CD4-positive, alpha-beta T cell treated with Interleukin-17A for 4 hours (primary cell): ENCODE measurements around the gene BCL11A.

Source experiments
- DNase-seq: peaks from one replicate; pipeline ENCODE4 v3.0.0-alpha.2; 2020; ENCODE audit warnings: mixed read lengths

BCL11A gene

DNA sequence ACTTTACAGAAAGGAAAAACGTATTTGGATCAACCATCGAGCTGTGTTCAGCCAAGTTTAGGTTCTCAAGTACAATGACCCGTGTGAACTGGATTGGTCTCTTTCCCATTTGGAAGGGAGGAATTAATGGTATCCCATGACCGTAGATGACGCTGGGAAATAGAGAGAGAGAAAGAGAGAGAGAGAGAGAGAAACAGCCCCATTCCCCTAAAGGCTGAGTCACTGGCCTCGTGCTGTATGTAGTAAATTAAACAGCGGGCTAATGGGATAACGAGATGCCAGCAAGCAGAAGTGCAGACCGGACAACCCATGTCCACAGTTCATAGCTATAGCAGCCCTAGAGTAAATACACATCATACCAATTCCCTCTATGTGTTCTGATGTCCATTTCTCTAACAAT, 99.6 kb downstream of the BCL11A start:
- DNase-seq: no peak

DNA sequence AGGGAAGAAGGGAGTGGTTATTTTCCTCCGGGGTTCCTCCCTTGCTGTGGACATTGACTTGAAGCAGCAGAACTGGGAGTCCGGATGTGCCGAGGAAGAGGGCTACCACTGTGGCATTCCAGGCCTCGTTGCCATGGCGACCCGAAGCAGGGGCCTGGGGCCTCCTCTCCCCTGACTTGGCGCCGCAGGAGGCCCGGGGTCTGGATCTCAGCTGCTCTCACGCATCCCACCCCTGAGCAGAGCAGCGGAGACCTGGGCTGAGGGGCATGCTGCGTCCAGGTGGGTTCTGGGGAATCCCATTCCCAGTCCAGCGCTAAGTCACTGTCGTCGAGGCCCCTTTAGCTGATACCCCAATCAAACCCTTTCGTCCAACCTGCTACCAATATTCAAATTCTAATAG, 100.2 kb downstream of the BCL11A start:
- no peak for DNase-seq

DNA sequence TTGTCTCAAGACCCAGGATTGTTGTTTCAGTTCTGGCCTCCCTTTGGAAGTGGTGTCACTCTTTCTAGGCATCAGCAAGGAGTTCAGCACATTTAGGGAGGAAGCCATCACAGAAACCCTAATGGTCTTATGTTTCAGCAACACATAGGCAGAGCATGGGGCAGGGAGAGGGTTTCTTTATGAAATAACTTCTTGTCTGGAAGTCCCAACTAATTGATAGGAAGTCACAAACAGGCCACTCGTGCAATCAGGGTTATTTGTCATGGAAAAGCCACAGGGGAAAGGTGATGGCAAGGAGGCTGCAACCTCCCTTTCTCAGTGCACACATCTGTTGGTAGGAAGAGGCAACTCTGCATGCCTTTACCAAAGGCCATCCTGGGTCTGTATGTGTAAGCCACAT, 103.0 kb downstream of the BCL11A start:
- DNase-seq: no peak

DNA sequence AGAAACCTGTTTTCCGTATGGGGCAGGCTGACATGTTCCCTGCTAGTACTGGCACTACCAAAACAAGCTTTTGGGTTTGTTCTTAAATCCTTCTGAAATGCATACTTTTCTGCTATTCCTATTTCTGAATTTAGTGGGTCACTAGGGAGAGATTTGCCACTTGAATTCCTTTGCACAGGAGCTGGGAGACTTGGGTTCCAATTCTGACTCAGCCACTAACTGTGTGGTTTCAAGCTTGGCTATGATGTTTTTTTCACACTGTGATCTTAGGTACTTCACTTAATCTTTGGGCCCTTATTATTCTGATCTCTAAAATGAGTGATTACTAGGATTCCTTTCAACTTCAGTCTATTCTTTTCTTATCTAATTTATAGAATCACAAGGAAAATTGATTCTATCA, 105.5 kb downstream of the BCL11A start:
- DNase-seq: no peak

DNA sequence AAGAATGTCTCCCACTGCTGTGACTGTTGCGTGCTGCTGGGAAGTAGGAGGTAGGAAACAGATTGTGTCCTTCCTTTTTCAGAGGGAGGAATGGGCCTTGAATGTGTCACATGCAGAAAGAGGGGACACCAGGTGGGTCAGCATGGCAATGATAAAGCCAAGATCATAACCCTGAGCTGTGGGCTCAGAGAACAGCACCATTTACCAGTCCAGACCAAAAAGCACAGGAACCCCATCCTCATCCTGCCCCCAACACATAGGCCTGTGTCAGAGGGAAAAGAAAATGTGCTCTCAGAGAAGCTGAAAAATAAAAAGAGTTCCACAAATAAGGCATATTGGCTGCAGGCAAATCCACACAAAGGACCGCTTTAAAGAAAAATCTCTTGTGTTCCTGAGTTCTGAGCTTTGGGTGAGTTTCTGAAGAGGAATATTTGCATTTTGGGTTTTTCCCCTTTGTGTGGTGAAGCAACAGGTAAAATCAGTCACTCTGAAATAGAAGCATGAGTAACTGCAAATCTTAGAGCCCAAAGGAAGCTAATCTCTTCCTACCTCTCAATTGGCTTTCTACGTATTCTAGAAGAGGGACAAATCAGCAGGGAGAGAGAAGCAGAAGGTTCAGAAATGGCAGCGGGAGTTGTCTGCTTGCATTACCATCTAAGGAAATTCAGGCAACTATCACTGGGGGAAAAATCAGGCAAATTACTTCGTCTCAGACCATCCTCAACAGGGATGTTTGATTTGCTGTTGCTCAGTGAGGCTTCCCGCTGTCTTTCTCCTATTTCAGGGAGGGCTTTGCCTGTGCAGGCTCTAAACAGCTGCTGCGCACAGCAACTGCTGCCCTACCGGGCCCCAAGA, 106.8 kb downstream of the BCL11A start:
- DNase-seq: no peak

DNA sequence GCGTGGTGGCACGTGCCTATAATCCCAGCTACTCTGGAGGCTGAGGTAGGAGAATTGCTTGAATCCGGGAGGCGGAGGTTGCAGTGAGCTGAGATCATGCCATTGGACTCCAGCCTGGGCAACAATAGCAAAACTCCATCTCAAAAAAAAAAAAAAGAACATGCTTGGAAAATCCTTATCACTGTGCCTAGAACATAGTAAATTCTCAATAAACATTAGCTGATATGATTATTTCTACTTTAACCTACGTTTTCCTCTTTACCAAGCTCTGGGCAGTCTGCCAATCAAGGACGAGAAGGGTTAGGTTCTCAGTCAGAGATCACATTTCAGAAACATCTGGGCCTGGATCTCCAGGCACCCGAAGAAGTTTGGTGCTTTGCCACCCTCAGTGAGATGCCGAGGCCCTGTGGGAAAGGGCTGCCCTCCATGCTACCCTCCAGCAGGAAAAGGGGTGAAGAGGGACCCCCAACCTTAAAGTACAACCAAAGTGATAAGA, 107.7 kb downstream of the BCL11A start:
- no peak for DNase-seq

DNA sequence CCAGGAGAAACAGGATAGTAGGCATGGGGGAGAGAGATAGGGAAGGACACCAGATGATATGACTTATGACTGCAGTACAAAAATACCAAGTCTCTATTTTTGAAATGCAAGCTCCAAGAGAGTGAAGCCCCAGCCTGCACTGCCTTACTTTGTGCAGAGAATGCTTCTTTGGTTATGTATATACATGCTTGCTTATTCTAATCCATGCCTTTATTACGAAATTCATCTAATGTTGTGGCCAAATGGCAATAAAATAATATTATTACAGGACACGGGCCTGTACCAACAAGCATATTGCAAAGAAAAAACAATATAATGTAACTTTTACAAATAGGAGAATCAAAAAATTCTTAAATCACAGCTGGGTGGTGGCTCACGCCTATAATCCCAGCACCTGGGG, 110.8 kb downstream of the BCL11A start:
- DNase-seq: no peak

DNA sequence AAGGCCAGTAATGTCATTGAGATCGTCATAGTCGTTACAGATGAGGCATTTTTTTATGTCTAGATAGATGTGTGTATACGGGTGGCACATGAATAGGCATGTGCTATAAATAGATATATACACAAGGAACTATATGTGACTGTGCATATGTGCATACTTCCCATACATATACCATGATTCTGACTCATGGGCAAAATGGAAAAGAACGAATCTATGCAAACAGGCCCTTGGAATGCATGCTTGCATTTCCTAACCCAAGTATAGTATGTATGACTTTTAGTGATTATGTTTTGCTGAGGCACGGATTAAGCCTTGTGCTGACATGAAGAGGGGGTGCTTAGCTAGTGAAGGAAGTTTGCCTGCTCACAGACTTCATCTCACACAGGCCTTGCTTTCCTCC, 111.7 kb downstream of the BCL11A start:
- no peak for DNase-seq

DNA sequence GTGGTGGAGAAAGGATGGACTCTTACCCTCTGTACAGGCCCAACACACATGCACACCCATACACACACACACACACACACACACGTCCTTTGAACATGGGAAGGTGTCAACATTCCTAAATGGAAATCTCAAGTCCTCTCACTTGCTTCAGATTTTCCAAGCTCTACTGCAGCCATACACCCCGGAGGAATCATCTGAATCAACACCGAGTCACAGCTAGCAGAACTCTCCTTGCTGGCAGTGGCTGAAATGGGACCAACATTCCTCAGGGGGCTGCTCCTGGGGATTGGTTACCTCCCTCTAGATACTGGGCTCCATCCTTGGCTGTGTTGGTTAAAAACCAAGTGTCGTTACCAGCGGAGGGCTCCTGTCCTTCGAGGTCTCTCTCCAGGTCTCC, 112.7 kb downstream of the BCL11A start:
- DNase-seq: no peak

DNA sequence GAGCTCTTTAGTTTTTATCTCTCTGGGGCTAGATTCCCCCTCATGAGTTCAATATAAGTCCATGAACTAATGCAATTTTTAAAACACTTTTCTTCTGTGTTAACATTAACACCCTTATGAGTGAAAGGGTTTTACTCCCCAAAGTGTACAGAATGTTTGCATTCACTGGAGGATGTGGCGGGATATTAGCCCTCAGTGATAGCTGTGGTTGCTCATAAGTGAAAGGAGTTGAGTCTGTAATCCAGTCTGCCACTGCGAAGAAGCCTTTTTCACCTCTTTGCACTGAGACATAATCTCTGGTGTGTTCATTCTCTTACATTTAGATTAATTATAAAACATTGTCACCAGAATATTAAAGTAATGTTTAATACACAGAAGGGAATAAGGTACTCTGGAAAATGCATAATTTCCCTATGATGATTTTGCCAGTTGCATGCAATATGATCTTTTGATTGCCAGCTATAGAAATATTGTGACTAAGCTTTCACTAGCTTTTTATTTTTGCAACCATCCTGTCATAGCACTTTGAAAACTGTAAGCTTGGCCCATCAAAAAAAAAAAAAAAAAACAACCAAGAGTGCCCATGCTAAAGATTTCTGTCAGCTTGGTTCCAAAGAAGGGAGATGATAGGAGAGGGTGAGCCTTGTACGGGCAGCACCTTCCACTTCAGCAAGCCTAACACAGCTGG, 113.2 kb downstream of the BCL11A start:
- no peak for DNase-seq

DNA sequence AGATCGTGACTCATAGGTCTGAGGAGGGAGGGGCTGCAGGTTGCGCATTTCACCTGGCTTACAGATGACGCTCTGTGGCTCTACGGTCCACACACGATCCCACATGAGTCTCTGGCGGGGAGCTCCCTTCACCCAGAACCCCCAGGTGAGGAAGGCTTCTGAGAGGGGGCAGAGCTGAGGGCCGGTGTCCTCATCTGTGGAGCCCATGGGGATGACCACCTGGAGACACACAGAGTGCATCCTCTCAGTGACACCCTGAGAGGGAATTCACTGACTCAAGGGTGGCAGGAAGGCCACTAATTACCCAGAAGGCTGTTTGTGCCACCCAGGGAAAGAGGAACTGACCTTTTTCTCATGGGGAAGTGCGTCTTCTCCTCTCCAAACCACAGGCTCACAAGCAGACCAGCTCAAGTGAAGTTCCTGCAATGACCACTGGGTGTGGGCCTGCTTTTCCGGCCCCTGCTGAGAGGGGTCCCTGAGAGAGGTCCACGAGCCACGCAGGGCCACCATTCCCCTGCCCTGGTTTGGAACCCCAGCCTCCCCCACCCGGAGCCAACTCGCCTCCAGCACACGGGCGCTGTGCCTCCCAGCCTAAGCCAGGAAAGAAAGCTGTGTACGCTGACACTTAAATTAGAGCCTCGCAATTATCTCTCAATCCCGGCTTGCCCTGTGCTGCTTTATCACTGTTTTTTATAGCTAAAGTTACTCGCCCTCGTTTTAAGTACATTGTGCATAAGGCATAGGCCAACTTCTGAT, 114.1 kb downstream of the BCL11A start:
- no peak for DNase-seq

DNA sequence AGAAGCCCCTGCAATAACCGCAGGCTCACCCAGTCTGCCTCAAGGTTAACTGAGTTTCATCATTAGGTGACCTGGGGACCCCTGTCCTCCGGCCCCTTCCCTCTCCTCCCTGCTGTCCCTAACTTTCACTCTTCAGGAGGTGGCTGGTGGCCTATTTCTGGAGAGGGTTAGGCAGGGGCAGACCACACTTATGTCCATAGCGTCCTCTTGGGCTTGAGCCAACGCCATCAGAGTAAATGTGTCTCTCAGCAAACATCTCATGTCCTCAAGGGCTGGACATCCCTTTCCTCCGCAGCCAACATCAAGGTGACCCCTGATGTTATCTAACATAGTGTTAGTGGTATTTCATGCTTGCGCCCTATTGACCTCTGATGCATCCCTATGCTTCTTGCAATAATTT, 114.8 kb downstream of the BCL11A start:
- DNase-seq: no peak

DNA sequence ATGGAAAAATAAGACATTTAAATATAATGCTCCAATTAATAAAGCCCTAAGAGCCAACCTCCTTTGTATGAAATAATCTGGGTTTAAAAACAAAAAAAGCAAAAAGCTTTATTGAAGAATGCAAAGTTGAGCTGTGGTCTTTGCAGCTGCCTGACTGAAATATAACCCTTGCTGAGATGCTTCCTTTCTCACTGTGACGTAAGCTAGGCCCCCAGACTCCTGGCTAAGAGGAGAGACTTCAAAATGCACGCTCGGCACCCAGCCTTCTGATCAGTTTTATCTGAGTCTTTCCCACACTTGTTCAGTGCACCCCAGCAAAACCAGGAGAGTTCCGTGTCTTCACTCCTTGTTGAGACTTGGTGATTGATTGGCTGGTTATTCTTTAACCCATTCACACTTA, 115.3 kb downstream of the BCL11A start:
- no peak for DNase-seq

DNA sequence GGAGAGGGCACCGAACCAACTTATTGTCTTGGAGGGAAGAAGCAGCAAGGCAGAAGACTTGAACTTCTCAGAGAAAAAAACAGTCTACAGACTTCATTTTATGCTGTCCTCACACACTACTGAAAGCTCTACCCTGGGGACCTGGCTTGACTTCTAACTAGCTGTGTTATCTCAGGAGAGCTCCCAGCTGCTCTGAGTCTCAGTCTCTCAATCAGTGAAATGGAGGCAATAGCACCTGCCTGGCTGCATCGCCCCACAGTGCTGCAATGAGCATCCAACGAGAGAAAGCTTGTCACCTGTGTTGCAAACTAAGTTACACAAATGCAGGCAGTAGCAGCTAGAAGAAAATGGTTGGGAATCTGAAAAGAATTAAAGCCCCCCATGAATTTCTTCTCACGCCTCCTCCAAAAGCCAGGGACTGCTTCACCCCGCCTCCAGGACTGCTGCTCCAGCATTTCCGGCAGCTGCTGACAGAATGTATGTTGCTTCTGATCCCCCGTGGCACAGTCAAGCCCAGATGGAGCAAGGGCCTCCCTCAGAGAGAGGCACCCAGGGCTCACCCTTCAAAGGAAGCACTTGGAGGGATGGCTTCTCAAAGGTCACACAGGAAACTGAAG, 116.3 kb downstream of the BCL11A start:
- no peak for DNase-seq

DNA sequence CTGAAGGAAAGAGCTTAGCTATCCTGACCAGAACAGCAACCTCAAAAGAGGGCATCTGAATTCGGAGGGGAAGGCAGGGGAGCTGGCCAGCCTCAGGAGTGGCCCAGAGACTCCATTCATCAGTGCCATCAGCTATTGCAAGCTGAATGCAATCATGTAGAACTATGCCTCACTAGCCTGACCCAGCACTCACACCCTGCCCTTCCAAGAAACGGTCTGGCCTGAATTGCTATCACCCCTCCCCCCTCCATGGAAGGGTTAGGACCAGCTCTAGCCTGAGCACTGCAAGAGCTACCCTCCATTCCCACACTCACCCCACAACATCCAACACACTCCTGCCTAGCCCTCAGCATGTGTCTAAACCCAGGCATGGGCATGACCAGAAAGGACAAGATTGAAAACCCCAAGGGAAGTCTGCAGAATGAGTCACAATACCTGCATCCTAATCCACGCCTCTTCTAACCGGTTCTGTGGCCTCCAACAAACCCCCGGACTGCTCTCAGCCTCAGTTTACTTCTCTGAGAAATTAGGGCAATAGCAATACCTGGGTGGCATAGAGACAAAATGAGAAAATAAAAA, 120.3 kb downstream of the BCL11A start:
- no peak for DNase-seq

DNA sequence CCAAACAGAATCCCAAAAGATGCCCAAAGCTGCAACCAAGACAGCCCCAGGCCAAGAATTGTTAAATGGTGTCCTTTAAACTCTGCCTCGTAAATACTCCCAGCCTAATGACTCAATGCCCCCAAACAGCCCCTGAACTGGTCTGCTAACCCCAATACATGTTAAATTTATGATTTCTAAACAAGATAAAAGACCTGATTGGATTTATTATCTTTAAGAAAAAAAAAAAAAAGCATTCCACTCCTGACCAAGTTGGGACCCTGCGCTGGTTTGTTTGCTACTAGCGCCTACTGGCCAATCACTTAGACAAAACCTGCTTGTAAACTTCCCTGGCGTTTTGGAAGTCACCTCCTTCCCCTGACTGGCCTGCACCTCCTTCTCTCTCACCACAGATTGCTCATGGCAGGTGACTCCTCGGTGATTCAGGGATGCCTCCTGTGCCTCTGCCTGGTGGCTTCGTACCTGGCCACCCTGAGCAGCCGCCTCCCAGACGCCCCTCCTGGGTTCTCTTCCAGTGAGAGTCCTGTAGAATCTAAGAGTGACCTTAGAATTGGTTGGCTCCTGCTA, 121.3 kb downstream of the BCL11A start:
- DNase-seq: no peak

DNA sequence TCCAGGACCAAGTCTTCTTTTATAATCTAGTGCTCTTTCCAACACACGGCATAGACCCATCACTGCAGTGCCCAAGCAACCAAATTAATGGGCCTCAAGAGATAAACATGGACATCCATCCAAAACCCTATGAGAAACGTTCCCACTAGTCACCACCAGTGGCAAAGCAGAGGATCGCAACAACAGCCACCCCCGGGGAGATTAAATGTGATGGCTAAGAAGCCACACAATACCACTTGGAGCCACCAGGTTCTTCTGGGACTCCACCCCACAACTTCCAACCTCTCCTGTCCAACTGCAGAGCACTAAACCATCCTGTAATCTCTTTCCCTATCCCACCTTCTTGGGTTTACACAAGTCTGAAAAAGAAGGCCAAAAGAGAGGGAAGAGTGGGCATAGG, 123.8 kb downstream of the BCL11A start:
- no peak for DNase-seq

DNA sequence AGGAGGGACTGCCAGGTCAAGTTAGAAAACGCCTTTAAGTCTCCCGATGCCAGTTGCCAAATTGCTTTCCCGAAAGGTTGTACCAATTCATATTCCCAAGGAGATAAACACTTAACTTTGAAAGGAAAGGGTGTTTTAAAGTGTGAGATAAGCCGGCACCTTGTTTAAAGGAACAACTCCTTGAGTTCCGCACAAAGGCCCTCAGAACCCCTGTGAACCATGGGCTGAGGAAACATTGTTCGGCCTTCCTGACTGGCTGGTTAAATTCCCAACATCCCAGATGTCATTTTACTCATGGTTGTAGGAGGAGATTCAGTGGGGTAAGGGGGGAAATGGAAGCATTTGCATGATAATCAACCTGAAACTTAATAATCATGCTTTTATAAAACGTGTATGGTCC, 126.6 kb downstream of the BCL11A start:
- no peak for DNase-seq

DNA sequence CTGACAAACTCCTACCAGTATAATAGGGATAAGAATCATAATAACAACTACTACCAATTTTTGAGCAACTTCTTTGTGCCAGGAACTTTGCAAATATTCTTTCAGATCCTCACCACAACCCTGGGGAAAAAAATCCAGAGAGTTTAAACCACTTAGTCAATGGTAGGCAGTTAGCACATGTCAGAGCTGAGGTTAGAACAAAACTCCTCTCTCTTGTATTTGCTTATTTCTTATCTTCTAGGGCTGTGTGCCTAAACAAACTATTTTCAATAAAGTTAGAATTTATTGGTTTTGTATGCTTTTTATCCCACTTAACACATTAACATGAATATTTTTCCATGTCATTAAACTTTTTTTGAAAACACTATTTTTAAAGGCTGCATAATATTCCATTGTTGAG, 127.1 kb downstream of the BCL11A start:
- DNase-seq: no peak

DNA sequence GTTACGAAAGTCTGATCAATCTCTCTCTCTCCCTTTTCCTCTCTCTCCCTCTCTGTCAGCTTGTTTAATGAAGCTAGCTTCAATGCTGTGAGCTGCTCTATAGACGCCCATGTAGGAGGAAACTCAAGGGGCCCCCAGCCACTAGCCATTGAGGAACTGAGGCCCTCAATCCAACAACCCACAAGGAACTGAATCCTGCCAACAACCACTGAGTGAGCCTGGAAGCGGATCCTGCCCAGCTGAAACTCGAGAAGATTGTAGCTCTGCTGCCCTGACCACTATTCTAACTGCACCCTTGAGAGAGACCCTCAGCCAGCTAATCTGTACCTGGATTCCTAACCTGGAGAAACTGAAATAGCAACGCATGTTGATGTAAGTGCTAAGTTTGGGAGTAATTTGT, 129.2 kb downstream of the BCL11A start:
- DNase-seq: no peak

DNA sequence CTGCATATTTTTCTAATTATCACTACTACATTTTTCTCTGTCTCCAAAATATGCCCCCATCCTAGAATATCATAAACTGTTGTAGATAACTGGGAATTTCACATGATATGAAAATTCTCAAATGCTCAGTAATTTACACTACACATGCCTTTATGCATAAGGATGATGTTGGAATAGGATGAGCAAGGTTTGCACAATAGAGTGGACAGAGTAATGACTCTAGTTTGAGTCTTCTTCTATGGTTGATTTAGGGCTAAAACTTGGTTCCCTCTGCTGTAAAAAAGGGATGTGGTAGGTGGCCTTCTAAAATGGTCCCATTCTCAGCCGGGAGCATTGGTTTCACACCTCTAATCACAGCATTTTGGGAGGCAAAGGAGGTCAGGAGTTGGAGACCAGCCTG, 129.9 kb downstream of the BCL11A start:
- DNase-seq: no peak

DNA sequence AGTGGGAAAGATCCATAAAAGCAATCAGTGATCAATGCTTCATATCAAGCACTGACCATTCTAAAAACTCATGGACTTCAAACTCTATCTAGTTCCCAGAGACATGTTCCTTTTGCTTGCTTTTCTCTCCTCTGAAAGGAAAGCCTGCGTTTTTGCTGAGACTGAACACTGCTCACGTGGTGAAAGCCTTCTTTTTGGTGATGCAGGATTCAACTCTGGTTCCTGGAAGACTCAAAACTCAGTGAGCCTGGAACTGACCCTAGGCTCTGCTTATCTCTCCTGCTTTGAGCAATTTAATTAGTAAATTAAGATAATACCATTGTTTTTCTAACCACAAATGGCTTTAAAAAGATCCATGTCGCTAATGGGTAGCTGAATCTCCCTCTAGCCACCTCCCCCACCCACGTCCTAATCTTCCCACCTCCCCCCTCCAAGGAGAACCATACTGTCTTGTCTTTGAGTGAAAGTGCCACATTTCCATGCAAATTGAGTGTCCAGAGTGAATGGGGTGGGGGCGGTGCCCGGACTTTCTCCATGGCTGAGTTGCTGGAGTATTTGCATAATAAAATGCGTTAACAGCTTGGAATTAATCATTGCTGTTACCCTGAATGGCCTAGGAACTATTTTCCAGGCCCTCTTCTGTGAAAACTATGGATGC, 130.5 kb downstream of the BCL11A start:
- DNase-seq: no peak
